ENCODE measurements around the gene RPS21.
A peak's percentile ranks its signal among the peaks of the same experiment; 100 is the strongest.

The RPS21 gene

GRCh38 chr20:62410746-62411478 is 24.0 kb downstream of the RPS21 start:
- in situ Hi-C loops (cut with HindIII; ENCODE audit: low sequenced_read_pairs) = no loop called here
- DNase-seq (ENCODE audit: low read depth) = no peak
- TF ChIP-seq, protein P1, sequence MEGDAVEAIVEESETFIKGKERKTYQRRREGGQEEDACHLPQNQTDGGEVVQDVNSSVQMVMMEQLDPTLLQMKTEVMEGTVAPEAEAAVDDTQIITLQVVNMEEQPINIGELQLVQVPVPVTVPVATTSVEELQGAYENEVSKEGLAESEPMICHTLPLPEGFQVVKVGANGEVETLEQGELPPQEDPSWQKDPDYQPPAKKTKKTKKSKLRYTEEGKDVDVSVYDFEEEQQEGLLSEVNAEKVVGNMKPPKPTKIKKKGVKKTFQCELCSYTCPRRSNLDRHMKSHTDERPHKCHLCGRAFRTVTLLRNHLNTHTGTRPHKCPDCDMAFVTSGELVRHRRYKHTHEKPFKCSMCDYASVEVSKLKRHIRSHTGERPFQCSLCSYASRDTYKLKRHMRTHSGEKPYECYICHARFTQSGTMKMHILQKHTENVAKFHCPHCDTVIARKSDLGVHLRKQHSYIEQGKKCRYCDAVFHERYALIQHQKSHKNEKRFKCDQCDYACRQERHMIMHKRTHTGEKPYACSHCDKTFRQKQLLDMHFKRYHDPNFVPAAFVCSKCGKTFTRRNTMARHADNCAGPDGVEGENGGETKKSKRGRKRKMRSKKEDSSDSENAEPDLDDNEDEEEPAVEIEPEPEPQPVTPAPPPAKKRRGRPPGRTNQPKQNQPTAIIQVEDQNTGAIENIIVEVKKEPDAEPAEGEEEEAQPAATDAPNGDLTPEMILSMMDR (IDR thresholded peaks at IDR 0.05; ENCODE audit: low read depth, low read length, missing control alignments) = no peak
- no peak overlapping the region for H3K4me3 ChIP-seq (ENCODE audit: low read depth, low read length)

GRCh38 chr20:62411479-62412193 is 24.7 kb downstream of the RPS21 start:
- DNase-seq (ENCODE audit: low read depth) = no peak
- TF ChIP-seq, protein P1 (IDR thresholded peaks at IDR 0.05; ENCODE audit: low read depth, low read length, missing control alignments) = no peak
- in situ Hi-C loops (cut with HindIII; ENCODE audit: low sequenced_read_pairs) = no loop called here
- no peak overlapping the region for H3K4me3 ChIP-seq (ENCODE audit: low read depth, low read length)

DNA sequence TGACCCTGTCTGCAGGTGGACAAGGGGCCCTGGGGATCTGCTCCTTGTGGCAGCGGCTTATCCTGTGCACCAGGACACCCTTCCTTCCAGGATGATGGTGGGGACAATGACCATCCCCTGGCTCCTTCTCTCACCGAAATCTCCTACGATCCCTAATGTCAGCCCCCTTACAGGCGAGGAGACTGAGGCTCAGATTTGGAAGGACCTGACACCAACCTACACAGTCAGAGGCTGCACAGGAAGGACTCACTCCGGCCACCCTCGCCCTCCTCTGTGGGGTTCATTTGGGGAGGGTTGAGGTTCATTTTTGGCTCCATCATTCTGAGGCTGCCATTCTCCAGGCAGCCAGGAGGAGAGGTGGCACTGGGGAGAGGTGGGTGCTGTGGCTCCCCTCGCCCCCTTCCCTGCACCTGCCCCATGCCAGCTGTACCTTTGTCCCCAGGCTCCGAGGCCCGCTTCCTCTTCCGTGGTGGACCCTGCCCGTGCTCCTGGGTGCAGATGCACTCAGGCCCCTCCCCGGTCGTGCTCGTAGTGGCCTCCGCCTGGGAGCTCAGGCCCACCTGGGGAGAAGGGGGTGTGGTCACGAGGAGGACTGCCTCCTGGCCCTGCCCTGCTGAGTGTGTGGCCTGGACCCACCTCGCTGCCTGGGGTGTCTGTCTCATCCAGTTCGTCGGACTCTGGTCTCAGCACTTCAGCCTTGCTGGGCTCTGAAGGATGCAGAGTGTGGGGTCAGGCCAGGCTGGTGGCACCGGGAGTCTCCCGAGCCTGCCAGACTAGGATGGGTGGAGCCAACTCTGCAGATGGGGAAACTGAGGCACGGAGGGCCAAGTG is 25.5 kb downstream of the RPS21 start:
- TF ChIP-seq, protein P1 (IDR thresholded peaks at IDR 0.05; ENCODE audit: low read depth, low read length, missing control alignments) = no peak
- no peak for DNase-seq (ENCODE audit: low read depth)
- H3K4me3 ChIP-seq (ENCODE audit: low read depth, low read length) = no peak overlapping the region
- in situ Hi-C loops (cut with HindIII; ENCODE audit: low sequenced_read_pairs) = no loop called here

- TF ChIP-seq, protein P1 (IDR thresholded peaks at IDR 0.05; ENCODE audit: low read depth, low read length, missing control alignments) = no peak
- in situ Hi-C loops (cut with HindIII; ENCODE audit: low sequenced_read_pairs) = no loop called here
- no peak overlapping the region for H3K4me3 ChIP-seq (ENCODE audit: low read depth, low read length)
- no peak for DNase-seq (ENCODE audit: low read depth)
Measured at GRCh38 chr20:62413025-62413570, 26.2 kb downstream of the RPS21 start.

DNA sequence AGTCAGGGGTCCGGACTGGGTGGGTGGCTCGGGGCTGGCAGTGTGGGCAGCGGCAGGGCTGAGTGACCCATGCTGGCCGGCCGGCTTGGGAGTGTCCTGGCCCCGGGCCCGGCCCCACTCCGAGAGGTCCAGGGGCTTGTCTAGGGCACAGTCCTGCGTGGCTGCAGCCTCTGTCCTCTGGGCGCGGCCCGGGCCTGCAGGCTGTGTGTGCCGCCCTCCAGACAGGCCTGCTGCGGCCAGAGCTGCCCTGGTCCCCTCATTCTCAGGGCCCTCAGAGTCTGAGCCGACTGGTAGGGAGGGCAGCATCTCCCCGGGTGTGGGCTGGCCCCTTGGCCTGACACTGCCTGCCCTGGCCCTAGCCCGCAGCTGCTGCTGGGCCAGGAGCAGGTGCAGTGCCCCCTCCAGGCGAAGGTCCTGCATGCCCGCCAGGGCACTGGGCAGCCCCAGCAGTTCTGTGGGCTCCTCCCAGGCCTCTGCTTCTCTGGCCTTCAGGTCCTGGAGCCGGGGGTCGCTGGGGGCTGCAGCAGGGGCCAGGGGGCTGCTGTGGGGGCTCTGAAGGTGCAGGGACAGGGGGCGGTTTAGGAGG is 27.1 kb downstream of the RPS21 start:
- TF ChIP-seq, protein P1 (IDR thresholded peaks at IDR 0.05; ENCODE audit: low read depth, low read length, missing control alignments) = peak; percentile 26
- DNase-seq (ENCODE audit: low read depth) = no peak
- in situ Hi-C loops (cut with HindIII; ENCODE audit: low sequenced_read_pairs) = no loop called here
- H3K4me3 ChIP-seq (ENCODE audit: low read depth, low read length) = no peak overlapping the region
